ENCODE measurements around the gene TPX2. TPM values are rescaled to one million over a fixed set of nuclear protein-coding genes. Genes with fewer than 3 reads are reported as not detected.

Gene TPX2
- total and polyA plus RNA-seq, 2 donors from 2014 or later, result 0.47 to 1.4 TPM

DNA sequence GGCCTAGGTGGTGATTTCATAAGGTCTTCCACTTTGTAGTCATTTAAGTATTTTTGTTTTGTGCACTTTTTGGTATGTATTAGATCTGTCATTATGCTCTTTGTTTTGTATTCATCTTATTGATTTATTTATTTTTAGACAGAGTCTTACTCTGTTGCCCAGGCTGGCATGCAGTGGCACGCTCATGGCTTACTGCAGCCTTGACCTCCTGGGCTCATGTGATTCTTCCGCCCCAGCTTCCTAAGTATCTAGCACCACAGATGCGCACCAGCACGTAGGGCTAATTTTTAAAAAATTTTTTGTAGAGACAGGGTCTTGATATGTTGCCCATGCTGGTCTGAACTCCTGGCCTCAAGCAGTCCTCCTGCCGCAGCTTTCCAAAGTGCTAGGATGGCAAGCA is 30.6 kb downstream of the TPX2 start:
- H3K36me3 ChIP-seq (ENCODE audit: control insufficient read depth in 2 of 3, insufficient read depth in 3 of 3, low read length in 3 of 3), result peaks cover 0 to 2% (median 0%) of the 10 kb centered on the region in 3 donors
- H3K27me3 ChIP-seq (ENCODE audit: control insufficient read depth, insufficient read depth, low read length), result no peaks in the 10 kb centered on the region
- DNase-seq (no peak), FAIRE-seq (no peak)
- TF ChIP-seq, protein P1, sequence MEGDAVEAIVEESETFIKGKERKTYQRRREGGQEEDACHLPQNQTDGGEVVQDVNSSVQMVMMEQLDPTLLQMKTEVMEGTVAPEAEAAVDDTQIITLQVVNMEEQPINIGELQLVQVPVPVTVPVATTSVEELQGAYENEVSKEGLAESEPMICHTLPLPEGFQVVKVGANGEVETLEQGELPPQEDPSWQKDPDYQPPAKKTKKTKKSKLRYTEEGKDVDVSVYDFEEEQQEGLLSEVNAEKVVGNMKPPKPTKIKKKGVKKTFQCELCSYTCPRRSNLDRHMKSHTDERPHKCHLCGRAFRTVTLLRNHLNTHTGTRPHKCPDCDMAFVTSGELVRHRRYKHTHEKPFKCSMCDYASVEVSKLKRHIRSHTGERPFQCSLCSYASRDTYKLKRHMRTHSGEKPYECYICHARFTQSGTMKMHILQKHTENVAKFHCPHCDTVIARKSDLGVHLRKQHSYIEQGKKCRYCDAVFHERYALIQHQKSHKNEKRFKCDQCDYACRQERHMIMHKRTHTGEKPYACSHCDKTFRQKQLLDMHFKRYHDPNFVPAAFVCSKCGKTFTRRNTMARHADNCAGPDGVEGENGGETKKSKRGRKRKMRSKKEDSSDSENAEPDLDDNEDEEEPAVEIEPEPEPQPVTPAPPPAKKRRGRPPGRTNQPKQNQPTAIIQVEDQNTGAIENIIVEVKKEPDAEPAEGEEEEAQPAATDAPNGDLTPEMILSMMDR (IDR thresholded peaks at IDR 0.05; ENCODE audit: borderline replicate concordance, extremely low read depth, insufficient read depth), result no peak
- no peaks in the 10 kb centered on the region for H3K9me3 ChIP-seq (ENCODE audit: control insufficient read depth in 2 of 3, insufficient read depth in 1 of 3, low read length in 3 of 3)
- no peak overlapping the region for H3K4me3 ChIP-seq (ENCODE audit: low read length in 3 of 3)
- H3K4me1 ChIP-seq (ENCODE audit: control insufficient read depth in 2 of 3, insufficient read depth in 2 of 3, low read depth in 1 of 3, low read length in 3 of 3), result no peaks in the 10 kb centered on the region
- H3K9ac ChIP-seq (ENCODE audit: low read length in 3 of 3), result no peak overlapping the region
- intact Hi-C loops (cut with DNase I), result no loop called here
- no peak overlapping the region for H3K27ac ChIP-seq (ENCODE audit: low read depth in 2 of 2, low read length in 2 of 2)

GRCh38 chr20:31770243-31770642 is 31.2 kb downstream of the TPX2 start:
- FAIRE-seq, result no peak
- intact Hi-C loops (cut with DNase I), result no loop called here
- no peaks in the 10 kb centered on the region for H3K27me3 ChIP-seq (ENCODE audit: control insufficient read depth, insufficient read depth, low read length)
- no peaks in the 10 kb centered on the region for H3K9me3 ChIP-seq (ENCODE audit: control insufficient read depth in 2 of 3, insufficient read depth in 1 of 3, low read length in 3 of 3)
- TF ChIP-seq, protein P1 (IDR thresholded peaks at IDR 0.05; ENCODE audit: borderline replicate concordance, extremely low read depth, insufficient read depth), result no peak
- no peak overlapping the region for H3K9ac ChIP-seq (ENCODE audit: low read length in 3 of 3)
- H3K4me1 ChIP-seq (ENCODE audit: control insufficient read depth in 2 of 3, insufficient read depth in 2 of 3, low read depth in 1 of 3, low read length in 3 of 3), result no peaks in the 10 kb centered on the region
- DNase-seq, result no peak
- H3K36me3 ChIP-seq (ENCODE audit: control insufficient read depth in 2 of 3, insufficient read depth in 3 of 3, low read length in 3 of 3), result peaks cover 0 to 2% (median 0%) of the 10 kb centered on the region in 3 donors
- H3K27ac ChIP-seq (ENCODE audit: low read depth in 2 of 2, low read length in 2 of 2), result no peak overlapping the region
- no peak overlapping the region for H3K4me3 ChIP-seq (ENCODE audit: low read length in 3 of 3)

DNA sequence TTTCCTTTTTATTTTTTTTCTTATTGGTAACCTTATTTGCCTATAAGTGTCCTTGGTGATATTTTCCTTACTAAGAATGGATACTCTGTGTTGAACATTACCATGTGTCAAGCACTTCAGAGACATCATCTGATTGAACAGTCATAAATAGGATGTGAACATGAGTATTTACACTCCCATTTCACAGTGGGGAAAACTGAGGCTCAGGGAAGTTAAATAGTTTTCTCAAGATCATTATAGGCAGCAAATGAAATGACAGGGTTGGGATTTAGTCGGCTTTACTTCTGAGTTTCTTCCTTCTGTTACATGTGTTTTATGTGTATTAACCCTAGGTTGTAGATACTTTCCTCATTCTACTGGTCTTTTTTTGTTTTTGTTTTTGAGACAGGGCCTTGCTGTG is 35.3 kb downstream of the TPX2 start:
- TF ChIP-seq, protein P1 (IDR thresholded peaks at IDR 0.05; ENCODE audit: borderline replicate concordance, extremely low read depth, insufficient read depth), result no peak
- intact Hi-C loops (cut with DNase I), result no loop called here
- peaks cover 0 to 5% (median 0%) of the 10 kb centered on the region in 3 donors for H3K36me3 ChIP-seq (ENCODE audit: control insufficient read depth in 2 of 3, insufficient read depth in 3 of 3, low read length in 3 of 3)
- no peak for DNase-seq
- no peaks in the 10 kb centered on the region for H3K9me3 ChIP-seq (ENCODE audit: control insufficient read depth in 2 of 3, insufficient read depth in 1 of 3, low read length in 3 of 3)
- no peak overlapping the region for H3K4me3 ChIP-seq (ENCODE audit: low read length in 3 of 3)
- H3K27ac ChIP-seq (ENCODE audit: low read depth in 2 of 2, low read length in 2 of 2), result no peak overlapping the region
- no peaks in the 10 kb centered on the region for H3K27me3 ChIP-seq (ENCODE audit: control insufficient read depth, insufficient read depth, low read length)
- H3K9ac ChIP-seq (ENCODE audit: low read length in 3 of 3), result no peak overlapping the region
- FAIRE-seq, result no peak
- H3K4me1 ChIP-seq (ENCODE audit: control insufficient read depth in 2 of 3, insufficient read depth in 2 of 3, low read depth in 1 of 3, low read length in 3 of 3), result no peaks in the 10 kb centered on the region

DNA sequence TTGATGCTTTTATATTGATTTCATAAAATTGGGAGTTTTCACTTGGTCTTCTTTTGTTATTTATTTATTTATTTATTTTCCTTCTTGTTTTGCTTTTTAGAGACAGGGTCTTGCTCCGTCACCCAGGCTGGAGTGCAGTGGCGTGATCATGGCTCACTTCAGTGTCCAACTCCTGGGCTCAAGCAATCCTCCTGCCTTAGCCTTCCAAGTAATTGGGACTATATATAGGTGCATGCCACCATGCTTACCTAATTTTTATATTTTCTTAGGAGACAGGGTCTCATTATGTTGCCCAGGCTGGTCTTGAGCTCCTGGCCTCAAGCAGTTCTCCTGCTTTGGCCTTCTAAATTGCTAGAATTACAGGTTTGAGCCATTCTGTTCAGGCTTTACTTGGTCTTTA is 41.7 kb downstream of the TPX2 start:
- no peak overlapping the region for H3K4me3 ChIP-seq (ENCODE audit: low read length in 3 of 3)
- H3K27ac ChIP-seq (ENCODE audit: low read depth in 2 of 2, low read length in 2 of 2), result no peak overlapping the region
- TF ChIP-seq, protein P1 (IDR thresholded peaks at IDR 0.05; ENCODE audit: borderline replicate concordance, extremely low read depth, insufficient read depth), result no peak
- no peak overlapping the region for H3K9ac ChIP-seq (ENCODE audit: low read length in 3 of 3)
- H3K9me3 ChIP-seq (ENCODE audit: control insufficient read depth in 2 of 3, insufficient read depth in 1 of 3, low read length in 3 of 3), result no peaks in the 10 kb centered on the region
- FAIRE-seq, result no peak
- no peaks in the 10 kb centered on the region for H3K4me1 ChIP-seq (ENCODE audit: control insufficient read depth in 2 of 3, insufficient read depth in 2 of 3, low read depth in 1 of 3, low read length in 3 of 3)
- intact Hi-C loops (cut with DNase I), result no loop called here
- H3K27me3 ChIP-seq (ENCODE audit: control insufficient read depth, insufficient read depth, low read length), result no peaks in the 10 kb centered on the region
- H3K36me3 ChIP-seq (ENCODE audit: control insufficient read depth in 2 of 3, insufficient read depth in 3 of 3, low read length in 3 of 3), result peaks cover 0 to 3% (median 0%) of the 10 kb centered on the region in 3 donors
- no peak for DNase-seq

Measured in kidney (tissue), 14 donors.